ENCODE results near the gene PGM5. TPM values are rescaled to one million over a fixed set of nuclear protein-coding genes. Genes with fewer than 3 reads are reported as not detected.
A peak's percentile ranks its signal among the peaks of the same experiment; 100 is the strongest.
"Not testable (repeated sequence)": the region's sequence is repeated elsewhere in the genome, so short reads cannot be mapped to it uniquely, and the experiment has no call there.

Gene PGM5
- total RNA-seq (under 1 TPM; 0.16 to 0.40 TPM), total RNA-seq (0 to 0.08 reads per million in 2 donors)

DNA sequence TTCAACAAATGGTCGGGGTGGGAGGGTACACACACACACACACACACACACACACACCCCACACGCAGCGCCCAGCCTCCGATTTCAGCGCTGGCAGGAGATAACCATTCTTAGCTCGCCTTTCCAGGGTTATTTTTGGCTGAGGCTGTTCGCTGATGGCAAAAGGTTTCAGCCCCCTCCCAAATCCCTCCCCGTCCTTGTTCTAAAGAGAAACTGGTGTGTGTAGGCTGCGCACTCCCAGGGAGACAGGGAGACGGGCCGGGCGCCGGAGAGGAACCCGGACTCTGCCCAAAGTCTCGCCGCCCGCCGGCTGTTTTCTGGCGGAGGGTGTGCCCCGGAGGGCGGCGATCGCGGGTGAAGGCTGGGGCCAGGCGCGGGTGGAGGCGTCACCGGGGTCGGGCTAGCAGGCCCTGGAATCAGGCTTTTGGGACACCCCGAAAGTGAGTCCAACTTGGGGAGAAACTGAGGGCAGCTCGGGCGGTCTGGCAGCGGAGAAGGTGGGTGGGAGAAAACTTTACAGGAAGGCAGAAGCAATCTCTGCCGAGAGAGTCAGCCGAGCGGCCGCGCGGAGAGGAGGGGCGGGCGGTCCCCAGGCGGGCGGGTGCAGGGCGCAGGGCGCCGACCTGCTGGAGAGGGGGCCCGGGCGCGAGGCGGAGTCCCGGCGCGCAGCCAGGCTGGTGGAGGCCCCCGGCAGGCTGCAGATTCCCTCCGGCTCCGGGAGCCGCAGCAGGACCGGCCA, at the start of gene PGM5:
Gene PGM5, plus strand, starts transcription at position 232 of the 739 bp plus-strand sequence. CDS start 517 bp downstream, outside the sequence.
- not testable (repeated sequence) for DNase-seq; H3K27ac Mint-ChIP-seq; H3K36me3 Mint-ChIP-seq (ENCODE audit: low read depth); H3K4me1 Mint-ChIP-seq; H3K9me3 ChIP-seq (ENCODE audit: control insufficient read depth, low read length, poor library complexity, severe bottlenecking)
- peak; percentile 65 for ATAC-seq
- Mint-ChIP-seq H3K4me3 (peak within 1 kb of the TSS; percentile 82), H3K27me3 (peaks cover 11% of the 10 kb centered on the region)

DNA sequence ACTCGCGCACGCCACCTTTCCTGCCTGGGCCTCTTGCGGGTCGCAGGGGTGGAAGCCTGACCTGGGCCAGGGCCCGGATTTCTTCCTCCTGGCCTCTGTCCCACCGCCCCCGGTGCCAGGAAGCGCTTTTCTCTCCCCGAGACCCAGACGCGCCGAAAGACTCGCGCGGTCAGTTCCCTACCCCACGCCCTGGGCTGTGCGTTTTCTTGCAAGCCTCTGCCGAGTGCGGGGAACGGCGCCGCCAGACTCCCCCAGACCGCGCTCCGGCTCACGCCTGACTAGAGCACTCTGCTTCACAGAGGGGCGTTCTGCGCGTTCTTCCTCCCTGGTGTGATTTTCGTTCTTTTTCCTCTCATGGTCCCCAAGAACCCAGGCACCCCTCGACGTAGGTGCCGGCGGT, 49.3 kb upstream of the PGM5 start:
- not testable (repeated sequence) for H3K4me1 Mint-ChIP-seq; DNase-seq; H3K9me3 ChIP-seq (ENCODE audit: control insufficient read depth, low read length, poor library complexity, severe bottlenecking); H3K27ac Mint-ChIP-seq; H3K27me3 Mint-ChIP-seq; H3K4me3 Mint-ChIP-seq; H3K36me3 Mint-ChIP-seq (ENCODE audit: low read depth)
- peak; percentile 12 for ATAC-seq

DNA sequence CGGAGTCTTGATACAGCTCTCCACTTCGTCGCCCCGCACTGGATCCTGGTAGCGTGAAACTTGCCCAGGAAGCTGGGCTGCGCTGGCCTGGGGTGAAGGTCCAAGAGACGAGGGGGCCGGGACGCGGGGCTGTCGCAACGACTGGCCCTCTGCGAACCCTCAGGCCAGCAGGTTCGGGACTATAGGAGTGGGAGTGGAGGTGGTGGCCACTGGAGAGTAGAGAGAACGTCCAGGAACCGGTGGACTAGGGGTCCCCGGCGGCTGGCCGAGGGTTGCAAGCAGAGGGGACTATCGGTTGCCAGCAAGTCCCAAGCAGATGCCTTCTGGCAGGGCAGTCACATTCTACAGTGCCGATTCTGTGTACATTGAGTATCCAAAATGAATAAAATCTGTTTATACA, 48.8 kb upstream of the PGM5 start:
- not testable (repeated sequence) for H3K4me3 Mint-ChIP-seq; H3K36me3 Mint-ChIP-seq (ENCODE audit: low read depth); H3K27me3 Mint-ChIP-seq; ATAC-seq; H3K4me1 Mint-ChIP-seq; H3K27ac Mint-ChIP-seq; DNase-seq; H3K9me3 ChIP-seq (ENCODE audit: control insufficient read depth, low read length, poor library complexity, severe bottlenecking)

DNA sequence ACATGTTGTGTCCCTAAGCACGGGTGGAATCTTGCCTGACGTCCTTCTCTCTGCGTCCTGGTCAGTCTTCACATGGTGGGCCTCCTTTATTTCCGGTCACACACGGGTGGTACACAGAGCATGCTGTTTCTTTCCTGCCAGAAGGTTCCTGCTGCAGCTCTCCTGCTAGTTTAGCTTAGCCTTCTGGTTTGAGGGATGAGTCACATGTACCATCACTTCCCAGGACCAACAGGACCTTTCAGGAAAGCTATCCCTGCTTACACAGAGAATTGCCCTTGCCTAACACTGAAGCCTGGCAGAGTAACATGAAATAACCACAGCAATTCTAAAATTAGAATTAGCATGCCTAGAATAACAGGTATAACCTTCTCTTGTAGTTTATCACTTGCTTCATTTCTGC, 45.2 kb upstream of the PGM5 start:
- not testable (repeated sequence) for H3K27ac Mint-ChIP-seq; ATAC-seq; H3K9me3 ChIP-seq (ENCODE audit: control insufficient read depth, low read length, poor library complexity, severe bottlenecking); DNase-seq; H3K36me3 Mint-ChIP-seq (ENCODE audit: low read depth); H3K4me1 Mint-ChIP-seq; H3K27me3 Mint-ChIP-seq; H3K4me3 Mint-ChIP-seq

DNA sequence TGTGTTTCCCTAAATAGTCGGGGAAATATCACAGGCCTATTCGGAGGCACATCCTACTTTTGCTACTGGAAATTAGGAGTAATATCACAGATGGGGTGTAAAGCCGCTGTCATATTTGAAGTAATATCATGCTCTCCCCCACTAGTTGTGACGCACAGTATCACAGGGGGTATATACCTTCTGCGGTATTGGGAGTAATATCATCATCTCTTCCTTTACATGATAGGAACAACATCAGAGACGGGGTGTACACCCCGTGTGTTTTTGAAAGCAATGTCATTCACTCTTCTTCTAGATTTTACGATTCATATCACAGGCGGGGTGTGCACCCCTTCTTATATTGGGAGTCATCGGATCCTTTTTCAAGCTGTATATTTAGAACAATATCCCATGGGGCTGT, 38.2 kb upstream of the PGM5 start:
- not testable (repeated sequence) for H3K4me1 Mint-ChIP-seq; DNase-seq; H3K4me3 Mint-ChIP-seq; H3K27ac Mint-ChIP-seq; H3K36me3 Mint-ChIP-seq (ENCODE audit: low read depth); H3K27me3 Mint-ChIP-seq; H3K9me3 ChIP-seq (ENCODE audit: control insufficient read depth, low read length, poor library complexity, severe bottlenecking); ATAC-seq

DNA sequence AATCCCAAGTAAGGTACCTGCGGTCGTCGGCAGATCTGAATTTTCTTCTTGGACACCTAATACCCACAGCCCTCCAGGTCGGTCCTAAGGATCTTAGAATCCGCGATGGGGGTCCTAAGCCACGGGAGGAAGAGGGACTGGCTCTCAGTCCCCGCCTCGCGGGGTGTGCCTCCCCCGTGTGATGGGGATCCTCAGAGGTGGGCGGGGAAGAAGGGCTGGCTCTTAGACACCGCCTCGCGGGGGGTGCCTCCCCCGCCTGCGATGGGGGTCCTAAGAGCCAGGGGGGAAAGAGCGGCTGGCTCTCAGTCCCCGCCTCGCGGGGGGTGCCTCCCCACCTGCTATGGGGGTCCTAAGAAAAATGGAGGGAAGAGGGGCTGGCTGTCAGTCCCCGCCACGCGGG, 32.7 kb upstream of the PGM5 start:
- not testable (repeated sequence) for H3K27ac Mint-ChIP-seq; H3K9me3 ChIP-seq (ENCODE audit: control insufficient read depth, low read length, poor library complexity, severe bottlenecking); H3K27me3 Mint-ChIP-seq; DNase-seq; H3K4me3 Mint-ChIP-seq; H3K4me1 Mint-ChIP-seq; H3K36me3 Mint-ChIP-seq (ENCODE audit: low read depth); ATAC-seq

DNA sequence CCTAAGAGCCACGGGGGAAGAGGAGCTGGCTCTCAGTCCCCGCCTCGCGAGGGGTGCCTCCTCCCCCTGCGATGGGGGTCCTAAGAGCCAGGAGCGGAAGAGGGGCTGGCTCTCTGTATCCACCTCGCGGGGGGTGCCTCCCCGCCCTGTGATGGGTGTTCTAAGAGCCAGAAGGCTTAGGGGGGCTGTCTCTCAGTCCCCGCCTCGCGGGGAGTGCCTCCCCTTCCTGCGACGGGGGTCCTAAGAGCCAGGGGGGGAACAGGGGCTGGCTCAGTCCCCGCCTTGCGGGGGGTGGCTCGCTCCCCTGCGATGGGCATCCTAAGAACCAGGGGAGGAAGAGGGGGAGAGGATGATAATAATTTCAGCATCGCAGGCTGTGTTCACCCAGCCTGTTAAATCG, 31.9 kb upstream of the PGM5 start:
- H3K27ac Mint-ChIP-seq; ATAC-seq; H3K4me3 Mint-ChIP-seq; H3K27me3 Mint-ChIP-seq; H3K9me3 ChIP-seq (ENCODE audit: control insufficient read depth, low read length, poor library complexity, severe bottlenecking); H3K4me1 Mint-ChIP-seq; H3K36me3 Mint-ChIP-seq (ENCODE audit: low read depth); DNase-seq: not testable (repeated sequence)

DNA sequence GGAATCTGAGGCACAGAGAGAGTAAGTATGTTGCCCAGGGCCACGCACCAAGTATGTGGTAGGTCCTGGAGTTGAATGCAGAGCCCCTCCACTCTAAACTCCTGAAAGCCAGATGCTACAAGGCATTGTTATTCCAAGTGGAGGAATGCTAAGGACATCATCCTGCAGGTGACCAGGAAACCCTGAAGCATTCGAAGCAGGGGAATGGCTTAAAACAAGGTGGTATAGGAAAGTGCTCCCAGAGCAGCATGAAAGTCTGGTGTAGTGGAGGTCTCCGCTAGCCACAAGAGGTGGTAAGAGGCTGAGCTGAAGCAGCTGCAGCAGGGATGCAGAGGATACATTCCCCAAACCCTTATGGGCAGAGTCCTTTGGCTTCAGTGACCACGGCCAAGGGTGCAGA, 27.3 kb upstream of the PGM5 start:
- not testable (repeated sequence) for H3K36me3 Mint-ChIP-seq (ENCODE audit: low read depth); H3K4me3 Mint-ChIP-seq; H3K9me3 ChIP-seq (ENCODE audit: control insufficient read depth, low read length, poor library complexity, severe bottlenecking); ATAC-seq; DNase-seq; H3K4me1 Mint-ChIP-seq; H3K27ac Mint-ChIP-seq; H3K27me3 Mint-ChIP-seq

DNA sequence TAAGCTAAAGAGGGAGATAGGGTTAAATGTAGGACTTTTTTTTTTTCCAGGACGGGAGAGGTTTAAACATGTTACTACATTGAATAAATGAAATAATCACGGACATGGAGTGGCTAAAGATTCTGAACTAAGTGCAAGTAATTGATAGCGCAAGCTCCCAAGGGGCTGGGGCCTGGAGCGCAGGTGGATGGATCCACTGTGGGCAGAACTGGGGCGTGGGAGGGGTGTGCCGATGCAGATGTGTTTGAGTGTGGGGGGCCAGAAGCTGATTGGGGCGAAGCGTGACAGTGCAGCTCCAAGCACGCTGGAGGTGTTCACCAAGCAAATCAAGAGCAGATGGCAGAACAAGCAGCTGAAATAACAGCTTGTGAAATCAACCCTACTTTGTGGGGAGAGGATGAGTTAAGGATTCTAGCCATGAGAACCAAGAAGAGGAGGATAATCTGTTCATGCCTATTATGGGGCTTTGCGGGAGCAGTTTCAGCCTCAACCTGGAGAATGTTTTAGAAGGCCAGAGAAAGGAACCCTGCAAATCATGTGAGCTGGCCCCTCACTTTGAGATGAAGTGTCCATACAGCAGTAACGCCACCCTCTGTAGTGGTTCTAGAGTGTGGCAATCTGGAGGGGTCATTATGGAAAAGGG, 25.8 kb upstream of the PGM5 start:
- H3K36me3 Mint-ChIP-seq (ENCODE audit: low read depth); H3K27me3 Mint-ChIP-seq; H3K9me3 ChIP-seq (ENCODE audit: control insufficient read depth, low read length, poor library complexity, severe bottlenecking); H3K27ac Mint-ChIP-seq; ATAC-seq; H3K4me3 Mint-ChIP-seq; DNase-seq; H3K4me1 Mint-ChIP-seq: not testable (repeated sequence)

DNA sequence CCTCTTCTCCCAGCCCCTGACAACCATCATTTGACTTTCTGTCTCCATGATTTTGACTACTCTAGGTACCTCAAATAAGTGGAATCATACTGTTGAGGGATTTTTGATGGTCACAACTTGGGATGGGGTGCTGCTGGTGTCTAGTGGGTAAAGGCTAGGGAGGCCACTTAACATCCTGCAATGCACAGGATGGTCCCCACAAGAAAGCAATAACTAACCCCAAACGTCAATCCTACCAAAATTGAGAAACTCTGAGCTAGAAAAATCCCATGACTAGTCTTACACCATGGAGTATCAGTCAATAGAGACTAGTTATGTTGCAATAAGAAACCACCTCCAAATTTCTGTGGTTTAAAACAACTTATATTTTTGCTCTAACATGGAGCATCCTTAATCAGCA, 24.3 kb upstream of the PGM5 start:
- not testable (repeated sequence) for H3K4me1 Mint-ChIP-seq; H3K27me3 Mint-ChIP-seq; DNase-seq; H3K36me3 Mint-ChIP-seq (ENCODE audit: low read depth); H3K4me3 Mint-ChIP-seq; H3K27ac Mint-ChIP-seq; H3K9me3 ChIP-seq (ENCODE audit: control insufficient read depth, low read length, poor library complexity, severe bottlenecking); ATAC-seq

DNA sequence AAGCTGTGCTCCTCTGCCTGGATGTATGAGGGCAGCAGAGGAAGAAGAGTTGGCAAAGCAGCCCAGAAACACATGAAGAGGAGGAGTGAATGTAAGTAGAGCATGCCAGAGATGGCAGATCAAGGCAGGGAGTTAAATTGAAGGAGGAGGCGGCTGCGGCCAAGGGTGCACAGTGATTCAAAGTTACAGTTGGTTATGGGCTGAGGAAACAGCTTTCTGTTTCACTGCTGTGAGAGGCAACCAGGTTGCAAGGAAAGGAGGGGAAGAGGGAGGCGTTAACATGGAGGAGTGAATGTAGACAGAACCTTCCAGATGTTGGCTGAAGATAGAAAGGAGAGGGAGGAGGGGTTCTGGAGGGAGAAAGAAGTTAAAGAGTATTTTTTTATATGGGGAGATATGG, 20.5 kb upstream of the PGM5 start:
- H3K4me3 Mint-ChIP-seq: peak overlapping the region; percentile 39
- H3K9me3 ChIP-seq (ENCODE audit: control insufficient read depth, low read length, poor library complexity, severe bottlenecking); DNase-seq; H3K36me3 Mint-ChIP-seq (ENCODE audit: low read depth); ATAC-seq; H3K27me3 Mint-ChIP-seq; H3K4me1 Mint-ChIP-seq; H3K27ac Mint-ChIP-seq: not testable (repeated sequence)

DNA sequence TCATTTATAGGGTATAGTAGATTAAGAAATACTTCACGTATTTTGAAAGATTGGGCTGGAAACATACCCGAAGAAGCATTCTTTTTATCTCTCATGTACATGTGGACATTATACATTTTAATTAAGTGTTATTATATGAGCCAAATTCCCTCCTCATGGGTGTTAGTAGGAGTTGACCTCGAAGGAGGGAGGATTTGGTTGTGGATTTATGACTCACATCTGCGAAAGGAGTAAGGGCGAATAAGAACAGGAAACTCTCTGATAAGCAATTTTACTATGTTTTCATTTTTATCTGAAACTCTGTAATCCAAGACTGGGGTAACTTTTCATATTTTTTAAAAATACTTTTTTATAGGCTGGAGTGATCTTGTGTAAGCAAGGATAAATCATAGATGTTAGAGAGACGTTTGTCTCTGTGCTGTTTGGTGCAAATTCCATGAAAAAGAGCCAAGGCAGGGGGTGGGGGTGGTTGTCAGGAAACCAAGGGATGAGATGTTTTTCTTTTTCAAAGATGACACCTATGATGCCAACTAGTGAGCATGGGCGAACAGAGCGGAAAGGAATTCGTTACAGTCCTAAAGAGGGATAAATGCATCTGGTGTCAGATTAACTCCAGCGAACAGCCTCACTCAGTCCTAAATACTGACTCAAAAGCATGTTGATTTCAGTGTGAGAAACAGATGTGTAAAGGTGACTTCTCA, 19.6 kb upstream of the PGM5 start:
- H3K36me3 Mint-ChIP-seq (ENCODE audit: low read depth); ATAC-seq; H3K4me1 Mint-ChIP-seq; H3K4me3 Mint-ChIP-seq; H3K27me3 Mint-ChIP-seq; H3K9me3 ChIP-seq (ENCODE audit: control insufficient read depth, low read length, poor library complexity, severe bottlenecking); DNase-seq; H3K27ac Mint-ChIP-seq: not testable (repeated sequence)

DNA sequence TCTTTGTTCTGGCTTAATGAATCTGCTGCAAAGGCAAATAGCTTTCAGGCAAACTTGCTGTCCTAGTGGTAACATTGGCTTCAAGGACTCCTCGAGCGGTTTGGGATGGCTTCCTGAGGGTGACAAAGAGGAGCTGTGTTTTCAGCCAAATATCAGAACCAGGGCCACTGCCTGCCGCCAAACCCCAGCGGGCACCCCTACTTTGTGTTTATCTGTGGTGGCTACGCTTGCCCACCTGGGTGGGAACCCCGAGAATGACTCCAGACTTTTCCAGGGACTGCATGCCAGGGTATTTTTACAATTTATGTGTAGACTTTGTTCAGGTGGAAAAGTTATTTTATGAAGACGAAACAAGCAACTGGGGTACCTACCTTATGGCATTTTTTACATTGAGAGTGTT, 18.4 kb upstream of the PGM5 start:
- H3K27ac Mint-ChIP-seq; H3K36me3 Mint-ChIP-seq (ENCODE audit: low read depth); DNase-seq; H3K4me1 Mint-ChIP-seq; H3K4me3 Mint-ChIP-seq; ATAC-seq; H3K9me3 ChIP-seq (ENCODE audit: control insufficient read depth, low read length, poor library complexity, severe bottlenecking): not testable (repeated sequence)
- peaks cover 12% of the 10 kb centered on the region for H3K27me3 Mint-ChIP-seq

Data from T-helper 17 cell (primary cell).